Ovary (tissue), 9 donors: Measurements from ENCODE around the gene SLC25A11. TPM values are rescaled to one million over a fixed set of nuclear protein-coding genes. Genes with fewer than 3 reads are reported as not detected.

Source experiments
- DNase-seq, 5 donors: peaks; one replicate each; pipeline ENCODE4 v3.0.0-alpha.2; 2019 to 2020
- H3K27ac ChIP-seq, 2 donors: fragments of 200-600 bp; one replicate each; pipeline versions ENCODE4 v1.5.1 to v1.8.0; 2019 to 2022
- H3K27me3 ChIP-seq: fragments of 200-600 bp; one replicate; pipeline ENCODE4 v1.8.0; 2022
- H3K36me3 ChIP-seq: fragments of 200-600 bp; sonication (generic); one replicate; pipeline ENCODE4 v1.5.1; 2019
- H3K4me1 ChIP-seq: one replicate; pipeline ENCODE4 v1.8.1; 2013; ENCODE audit warnings: mild to moderate bottlenecking, moderate library complexity; ENCODE audit not compliant: insufficient read depth
- H3K4me3 ChIP-seq: fragments of 200-600 bp; sonication (generic); one replicate; pipeline ENCODE4 v1.5.1; 2017
- H3K9me3 ChIP-seq, 2 donors: fragments of 200-600 bp in 1 of 2; sonication (generic) in 1 of 2; one replicate each; pipeline versions ENCODE4 v1.5.1 to v1.8.1; 2013 to 2019; ENCODE audit warnings: mild to moderate bottlenecking in 1 of 2, moderate library complexity in 1 of 2
- CTCF ChIP-seq, 3 donors: fragments of 450-650 bp in 2 of 3; fragments of 200-600 bp in 1 of 3; IDR thresholded peaks; one replicate each; pipeline versions ENCODE4 v1.5.1 to v1.8.0; 2016 to 2022; ENCODE audit warnings: antibody characterized with exemption in 3 of 3, mild to moderate bottlenecking in 1 of 3
- EP300 ChIP-seq: sonication (generic); formaldehyde crosslinking; IDR thresholded peaks from one replicate; pipeline ENCODE4 v1.6.1; 2017; ENCODE audit warnings: antibody characterized with exemption
- POLR2A ChIP-seq: fragments of 450-650 bp; IDR thresholded peaks from one replicate; pipeline ENCODE4 v1.6.1; 2017; ENCODE audit warnings: antibody characterized with exemption, mild to moderate bottlenecking, moderate library complexity
- WGBS, 3 donors: extraction: QIAGEN DNeasy Blood & Tissue Kit in 1 of 3; methylation state at CpG; one replicate each; pipeline versions ENCODE4 v1.1.5 to v1.1.7; 2013 to 2017; 5-methylcytosine and 5-hydroxymethylcytosine counted together
- intact Hi-C, 4 donors: fragments of 100-400 bp; cut with DNase I; formaldehyde crosslinking; loops; one replicate each; pipeline versions ENCODE4 v1.11.0 to v1.15.1; 2022 to 2023
- polyA plus RNA-seq, 2 donors: library from polyadenylated mRNA; stranded (reverse); fragments of 200-250 nt in 1 of 2; fragments of 350-450 nt in 1 of 2; fragmentation: Illumina TruSeq in 1 of 2; extraction: RNeasy Lipid Tissue Mini Kit (QIAGEN cat#74804) in 1 of 2; gene quantifications; one replicate each; pipeline ENCODE4 v1.2.3, GENCODE V29; 2013 to 2014
- total RNA-seq, 7 donors: library from RNA; depleted of rRNA in 2 of 7; stranded (reverse); fragments of >200 nt in 2 of 7; fragmentation: NEBNext Ultra II Directional in 3 of 7; extraction: Animal tissue kit (Norgen Biotek cat#: 25700) in 3 of 7; gene quantifications; one replicate each; pipeline versions ENCODE4 v1.1.0 to v1.2.4, GENCODE V29; 2016 to 2023
- donor health status: DM: no; HTN: no; CAD: no; lungs with moderate emphysema.
- donor health status: DM: no; HTN: no; CAD: no.
- donor health status: Bipolar disorder and iron deficiency.
- donor health status: DM: yes; HTN: yes; CAD: no.
- donor health status: DM: no; HTN: no; CAD: no.
- donor health status: DM: yes; HTN: yes; CAD: no.

SLC25A11 gene
- total and polyA plus RNA-seq, 9 donors = 12.7 to 55.4 (median 42.3) TPM

GRCh38 chr17:4935650-4936049 is 4.2 kb downstream of the SLC25A11 start:
- Histone ChIP-seq H3K4me3 (no peak overlapping the region), H3K36me3 (no peaks in the 10 kb centered on the region), H3K4me1 (peaks cover 9% of the 10 kb centered on the region), H3K27ac (no peak overlapping the region), H3K27me3 (no peaks in the 10 kb centered on the region), H3K9me3 (no peaks in the 10 kb centered on the region)
- TF ChIP-seq CTCF (IDR thresholded peaks at IDR 0.05) (no peak), EP300 (no peak), POLR2A (no peak)
- DNase-seq = no peak
- intact Hi-C loops = no loop called here

DNA sequence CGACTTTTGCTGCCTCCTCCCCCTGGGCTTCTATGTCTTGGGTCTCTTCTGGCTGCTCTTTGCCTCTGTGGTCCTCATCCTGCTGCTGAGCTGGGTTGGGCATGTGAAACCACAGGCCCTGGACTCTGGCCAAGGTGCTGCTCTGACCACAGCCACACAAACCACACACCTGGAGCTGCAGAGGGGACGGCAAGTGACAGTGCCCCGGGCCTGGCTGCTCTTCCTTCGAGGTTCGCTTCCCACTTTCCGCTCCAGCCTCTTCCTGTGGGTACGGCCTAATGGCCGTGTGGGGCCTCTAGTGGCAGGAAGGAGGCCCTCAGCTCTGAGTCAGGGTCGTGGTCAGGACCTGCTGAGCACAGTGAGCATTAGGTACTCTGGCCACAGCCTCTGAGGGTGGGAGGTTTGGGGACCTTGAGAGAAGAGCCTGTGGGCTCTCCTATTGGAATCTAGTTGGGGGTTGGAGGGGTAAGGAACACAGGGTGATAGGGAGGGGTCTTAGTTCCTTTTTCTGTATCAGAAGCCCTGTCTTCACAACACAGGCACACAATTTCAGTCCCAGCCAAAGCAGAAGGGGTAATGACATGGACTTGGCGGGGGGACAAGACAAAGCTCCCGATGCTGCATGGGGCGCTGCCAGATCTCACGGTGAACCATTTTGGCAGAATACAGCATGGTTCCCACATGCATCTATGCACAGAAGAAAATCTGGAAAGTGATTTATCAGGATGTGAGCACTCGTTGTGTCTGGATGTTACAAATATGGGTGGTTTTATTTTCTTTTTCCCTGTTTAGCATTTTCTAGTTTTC is 5.5 kb downstream of the SLC25A11 start:
- no peaks in the 10 kb centered on the region for H3K36me3 ChIP-seq
- H3K4me3 ChIP-seq = no peak overlapping the region
- H3K27me3 ChIP-seq = no peaks in the 10 kb centered on the region
- peaks cover 9% of the 10 kb centered on the region for H3K4me1 ChIP-seq
- no peak overlapping the region for H3K27ac ChIP-seq
- no peaks in the 10 kb centered on the region for H3K9me3 ChIP-seq
- TF ChIP-seq CTCF (IDR thresholded peaks at IDR 0.05) = no peak
- TF ChIP-seq EP300 = no peak
- no peak for TF ChIP-seq POLR2A
- intact Hi-C loops = no loop called here
- no peak for DNase-seq
- WGBS, 3 donors = 17 to 25% (median 19%) methylated on average over 14 of the region's 14 CpGs

GRCh38 chr17:4933646-4934045 is 6.2 kb downstream of the SLC25A11 start:
- intact Hi-C loops = no loop called here
- H3K4me3 ChIP-seq = no peak overlapping the region
- no peak for DNase-seq
- no peaks in the 10 kb centered on the region for H3K9me3 ChIP-seq
- no peaks in the 10 kb centered on the region for H3K27me3 ChIP-seq
- H3K27ac ChIP-seq = no peak overlapping the region
- no peaks in the 10 kb centered on the region for H3K36me3 ChIP-seq
- no peak for TF ChIP-seq POLR2A
- no peak for TF ChIP-seq CTCF (IDR thresholded peaks at IDR 0.05)
- TF ChIP-seq EP300 = no peak
- H3K4me1 ChIP-seq = peaks cover 4% of the 10 kb centered on the region
- WGBS, 3 donors = 67 to 85% (median 78%) methylated on average over 16 of the region's 16 CpGs

DNA sequence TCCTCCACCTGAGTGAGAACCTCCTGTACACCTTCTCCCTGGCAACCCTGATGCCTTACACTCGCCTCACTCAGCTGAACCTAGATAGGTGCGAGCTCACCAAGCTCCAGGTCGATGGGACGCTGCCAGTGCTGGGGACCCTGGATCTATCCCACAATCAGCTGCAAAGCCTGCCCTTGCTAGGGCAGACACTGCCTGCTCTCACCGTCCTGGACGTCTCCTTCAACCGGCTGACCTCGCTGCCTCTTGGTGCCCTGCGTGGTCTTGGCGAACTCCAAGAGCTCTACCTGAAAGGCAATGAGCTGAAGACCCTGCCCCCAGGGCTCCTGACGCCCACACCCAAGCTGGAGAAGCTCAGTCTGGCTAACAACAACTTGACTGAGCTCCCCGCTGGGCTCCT is 7.1 kb downstream of the SLC25A11 start:
- intact Hi-C loops = no loop called here
- TF ChIP-seq POLR2A (no peak), EP300 (no peak), CTCF (IDR thresholded peaks at IDR 0.05) (no peak)
- peaks cover 1% of the 10 kb centered on the region for H3K4me1 ChIP-seq
- 86 to 94% (median 91%) methylated on average over 12 of the region's 12 CpGs for WGBS, 3 donors
- no peaks in the 10 kb centered on the region for H3K27me3 ChIP-seq
- H3K4me3 ChIP-seq = no peak overlapping the region
- no peak for DNase-seq
- no peaks in the 10 kb centered on the region for H3K36me3 ChIP-seq
- no peaks in the 10 kb centered on the region for H3K9me3 ChIP-seq
- no peak overlapping the region for H3K27ac ChIP-seq
